ENCODE measurements around the gene KRT73. TPM values are rescaled to one million over a fixed set of nuclear protein-coding genes. Genes with fewer than 3 reads are reported as not detected.
A peak's percentile ranks its signal among the peaks of the same experiment; 100 is the strongest.

KRT73 gene
- total RNA-seq, result 0.27 TPM

- DNase-seq (ENCODE audit: low read depth in 2 of 3, low spot score in 2 of 3), result no peak
These were observed at the start of gene KRT73 for GRCh38 chr12:52618216-52618615. Gene KRT73, minus strand, starts transcription at chr12:52618559. Its CDS starts 35 bp downstream, at chr12:52618524.

GRCh38 chr12:52667931-52668330 lies 49.6 kb upstream of the KRT73 start:
- no peak for DNase-seq (ENCODE audit: low read depth in 2 of 3, low spot score in 2 of 3)

GRCh38 chr12:52667509-52667908 lies 49.1 kb upstream of the KRT73 start:
- no peak for DNase-seq (ENCODE audit: low read depth in 2 of 3, low spot score in 2 of 3)

- no peak for DNase-seq (ENCODE audit: low read depth in 2 of 3, low spot score in 2 of 3)
These were observed 48.1 kb upstream of the KRT73 start for GRCh38 chr12:52666471-52666870.

- no peak for DNase-seq (ENCODE audit: low read depth in 2 of 3, low spot score in 2 of 3)
These were observed 45.1 kb upstream of the KRT73 start for GRCh38 chr12:52663420-52663819.

GRCh38 chr12:52662918-52663229 lies 44.5 kb upstream of the KRT73 start:
- DNase-seq (ENCODE audit: low read depth in 2 of 3, low spot score in 2 of 3), result peak in 1 of 3 donors; percentile 10

GRCh38 chr12:52662093-52662917 lies 43.9 kb upstream of the KRT73 start:
- DNase-seq (ENCODE audit: low read depth in 2 of 3, low spot score in 2 of 3), result peak in 2 of 3 donors; percentile 41 to 56

- no peak for DNase-seq (ENCODE audit: low read depth in 2 of 3, low spot score in 2 of 3)
These were observed 43.3 kb upstream of the KRT73 start for GRCh38 chr12:52661668-52662067.

GRCh38 chr12:52660934-52661499 lies 42.7 kb upstream of the KRT73 start:
- no peak for DNase-seq (ENCODE audit: low read depth in 2 of 3, low spot score in 2 of 3)

GRCh38 chr12:52659951-52660350 lies 41.6 kb upstream of the KRT73 start:
- DNase-seq (ENCODE audit: low read depth in 2 of 3, low spot score in 2 of 3), result no peak

- DNase-seq (ENCODE audit: low read depth in 2 of 3, low spot score in 2 of 3), result no peak
These were observed 41.0 kb upstream of the KRT73 start for GRCh38 chr12:52659395-52659794.

GRCh38 chr12:52658196-52658595 lies 39.8 kb upstream of the KRT73 start:
- no peak for DNase-seq (ENCODE audit: low read depth in 2 of 3, low spot score in 2 of 3)

GRCh38 chr12:52657250-52657902 lies 39.0 kb upstream of the KRT73 start:
- no peak for DNase-seq (ENCODE audit: low read depth in 2 of 3, low spot score in 2 of 3)

GRCh38 chr12:52656616-52657015 lies 38.3 kb upstream of the KRT73 start:
- no peak for DNase-seq (ENCODE audit: low read depth in 2 of 3, low spot score in 2 of 3)

GRCh38 chr12:52655720-52656124 lies 37.4 kb upstream of the KRT73 start:
- no peak for DNase-seq (ENCODE audit: low read depth in 2 of 3, low spot score in 2 of 3)

- DNase-seq (ENCODE audit: low read depth in 2 of 3, low spot score in 2 of 3), result no peak
These were observed 36.9 kb upstream of the KRT73 start for GRCh38 chr12:52655251-52655650.

GRCh38 chr12:52651726-52652261 lies 33.4 kb upstream of the KRT73 start, which contains the start of gene KRT2:
Gene KRT2, minus strand, starts transcription at chr12:52652211. Its CDS starts 69 bp downstream, at chr12:52652142.
- no peak for DNase-seq (ENCODE audit: low read depth in 2 of 3, low spot score in 2 of 3)

GRCh38 chr12:52650520-52651081 lies 32.2 kb upstream of the KRT73 start:
- no peak for DNase-seq (ENCODE audit: low read depth in 2 of 3, low spot score in 2 of 3)

- no peak for DNase-seq (ENCODE audit: low read depth in 2 of 3, low spot score in 2 of 3)
These were observed 30.7 kb upstream of the KRT73 start for GRCh38 chr12:52649066-52649465.

GRCh38 chr12:52648012-52648550 lies 29.7 kb upstream of the KRT73 start:
- DNase-seq (ENCODE audit: low read depth in 2 of 3, low spot score in 2 of 3), result no peak

GRCh38 chr12:52647601-52648000 lies 29.2 kb upstream of the KRT73 start:
- DNase-seq (ENCODE audit: low read depth in 2 of 3, low spot score in 2 of 3), result no peak
